H1 (cell line): Measurements from ENCODE around the gene ZFAND2B.

ENCODE experiments used
- CTCF ChIP-seq, 3 experiments: IDR thresholded peaks; 1 replicate in 2 of 3; 2 replicates in 1 of 3; pipeline versions ENCODE4 v1.5.1 to v1.6.1; 2011; ENCODE audit warnings: low read length in 3 of 3, mild to moderate bottlenecking in 3 of 3, inconsistent platforms in 2 of 3, low read depth in 1 of 3, moderate library complexity in 1 of 3; ENCODE audit not compliant: insufficient read depth in 1 of 3; ENCODE audit errors: control extremely low read depth in 1 of 3
- SIX5 ChIP-seq: IDR thresholded peaks from 2 replicates; pipeline ENCODE4 v1.6.1; 2011; ENCODE audit warnings: mild to moderate bottlenecking, low read depth, low read length

GRCh38 chr2:219251656-219252055 lies 45.1 kb downstream of the ZFAND2B start:
- TF ChIP-seq SIX5, result no peak
- no peak for TF ChIP-seq CTCF (IDR thresholded peaks at IDR 0.05; ENCODE audit: control extremely low read depth in 1 of 3, insufficient read depth in 1 of 3, low read depth in 1 of 3, low read length in 3 of 3)
